ENCODE measurements around the gene GLP1R. TPM values are rescaled to one million over a fixed set of nuclear protein-coding genes. Genes with fewer than 3 reads are reported as not detected.

GLP1R gene
- total and polyA plus RNA-seq, 2 donors (not counting 1 experiment from before 2014, with no cell fraction given), result not detected

- no peak overlapping the region for H3K9ac ChIP-seq (ENCODE audit: insufficient read depth, low read length)
- no peaks in the 10 kb centered on the region for H3K36me3 ChIP-seq (ENCODE audit: control insufficient read depth, insufficient read depth, low read length)
- no peak for TF ChIP-seq EZH2 (IDR thresholded peaks at IDR 0.05; ENCODE audit: low read length, missing control alignments)
- TF ChIP-seq, protein P1, sequence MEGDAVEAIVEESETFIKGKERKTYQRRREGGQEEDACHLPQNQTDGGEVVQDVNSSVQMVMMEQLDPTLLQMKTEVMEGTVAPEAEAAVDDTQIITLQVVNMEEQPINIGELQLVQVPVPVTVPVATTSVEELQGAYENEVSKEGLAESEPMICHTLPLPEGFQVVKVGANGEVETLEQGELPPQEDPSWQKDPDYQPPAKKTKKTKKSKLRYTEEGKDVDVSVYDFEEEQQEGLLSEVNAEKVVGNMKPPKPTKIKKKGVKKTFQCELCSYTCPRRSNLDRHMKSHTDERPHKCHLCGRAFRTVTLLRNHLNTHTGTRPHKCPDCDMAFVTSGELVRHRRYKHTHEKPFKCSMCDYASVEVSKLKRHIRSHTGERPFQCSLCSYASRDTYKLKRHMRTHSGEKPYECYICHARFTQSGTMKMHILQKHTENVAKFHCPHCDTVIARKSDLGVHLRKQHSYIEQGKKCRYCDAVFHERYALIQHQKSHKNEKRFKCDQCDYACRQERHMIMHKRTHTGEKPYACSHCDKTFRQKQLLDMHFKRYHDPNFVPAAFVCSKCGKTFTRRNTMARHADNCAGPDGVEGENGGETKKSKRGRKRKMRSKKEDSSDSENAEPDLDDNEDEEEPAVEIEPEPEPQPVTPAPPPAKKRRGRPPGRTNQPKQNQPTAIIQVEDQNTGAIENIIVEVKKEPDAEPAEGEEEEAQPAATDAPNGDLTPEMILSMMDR (conservative IDR thresholded peaks at IDR 0.05 in 1 of 2, IDR thresholded peaks at IDR 0.05 in 1 of 2; ENCODE audit: low read depth in 1 of 2, low read length in 2 of 2), result no peak
- H3K27me3 ChIP-seq (ENCODE audit: control insufficient read depth, insufficient read depth, low read length), result no peaks in the 10 kb centered on the region
- no peaks in the 10 kb centered on the region for H4K20me1 ChIP-seq (ENCODE audit: control insufficient read depth, extremely low read depth, insufficient read depth, low read length)
- no peak overlapping the region for H3K4me2 ChIP-seq (ENCODE audit: extremely low read depth, insufficient read depth, low read length)
- H3K4me3 ChIP-seq (replicated peaks in 1 of 4; ENCODE audit: control extremely low read depth in 1 of 4, insufficient read depth in 1 of 4, low read depth in 3 of 4, low read length in 4 of 4), result no peak overlapping the region
- DNase-seq (ENCODE audit: low read depth in 2 of 2), result no peak
- no peaks in the 10 kb centered on the region for H3K9me3 ChIP-seq (ENCODE audit: control insufficient read depth, insufficient read depth, low read depth, low read length)
- H2AFZ ChIP-seq (ENCODE audit: low read length), result no peak overlapping the region
- no peaks in the 10 kb centered on the region for H3K79me2 ChIP-seq (ENCODE audit: control insufficient read depth, insufficient read depth, low read length)
- H3K27ac ChIP-seq (ENCODE audit: insufficient read depth, low read length), result no peak overlapping the region
- H3K4me1 ChIP-seq (ENCODE audit: control insufficient read depth, extremely low read depth, insufficient read depth, low read length), result no peaks in the 10 kb centered on the region
Measured at GRCh38 chr6:39021041-39021440, 27.5 kb upstream of the GLP1R start.

GRCh38 chr6:39021779-39022178 lies 26.8 kb upstream of the GLP1R start:
- no peaks in the 10 kb centered on the region for H3K9me3 ChIP-seq (ENCODE audit: control insufficient read depth, insufficient read depth, low read depth, low read length)
- no peak for DNase-seq (ENCODE audit: low read depth in 2 of 2)
- no peak overlapping the region for H2AFZ ChIP-seq (ENCODE audit: low read length)
- H3K9ac ChIP-seq (ENCODE audit: insufficient read depth, low read length), result no peak overlapping the region
- no peak overlapping the region for H3K27ac ChIP-seq (ENCODE audit: insufficient read depth, low read length)
- no peaks in the 10 kb centered on the region for H4K20me1 ChIP-seq (ENCODE audit: control insufficient read depth, extremely low read depth, insufficient read depth, low read length)
- H3K27me3 ChIP-seq (ENCODE audit: control insufficient read depth, insufficient read depth, low read length), result no peaks in the 10 kb centered on the region
- no peak overlapping the region for H3K4me2 ChIP-seq (ENCODE audit: extremely low read depth, insufficient read depth, low read length)
- no peaks in the 10 kb centered on the region for H3K79me2 ChIP-seq (ENCODE audit: control insufficient read depth, insufficient read depth, low read length)
- TF ChIP-seq, protein P1 (conservative IDR thresholded peaks at IDR 0.05 in 1 of 2, IDR thresholded peaks at IDR 0.05 in 1 of 2; ENCODE audit: low read depth in 1 of 2, low read length in 2 of 2), result no peak
- TF ChIP-seq EZH2 (IDR thresholded peaks at IDR 0.05; ENCODE audit: low read length, missing control alignments), result no peak
- H3K36me3 ChIP-seq (ENCODE audit: control insufficient read depth, insufficient read depth, low read length), result no peaks in the 10 kb centered on the region
- H3K4me1 ChIP-seq (ENCODE audit: control insufficient read depth, extremely low read depth, insufficient read depth, low read length), result no peaks in the 10 kb centered on the region
- no peak overlapping the region for H3K4me3 ChIP-seq (replicated peaks in 1 of 4; ENCODE audit: control extremely low read depth in 1 of 4, insufficient read depth in 1 of 4, low read depth in 3 of 4, low read length in 4 of 4)

GRCh38 chr6:39026175-39026574 lies 22.4 kb upstream of the GLP1R start:
- Histone ChIP-seq H3K27me3 (ENCODE audit: control insufficient read depth, insufficient read depth, low read length) (no peaks in the 10 kb centered on the region), H3K4me1 (ENCODE audit: control insufficient read depth, extremely low read depth, insufficient read depth, low read length) (no peaks in the 10 kb centered on the region), H3K27ac (ENCODE audit: insufficient read depth, low read length) (no peak overlapping the region), H4K20me1 (ENCODE audit: control insufficient read depth, extremely low read depth, insufficient read depth, low read length) (no peaks in the 10 kb centered on the region), H3K9ac (ENCODE audit: insufficient read depth, low read length) (no peak overlapping the region), H3K9me3 (ENCODE audit: control insufficient read depth, insufficient read depth, low read depth, low read length) (no peaks in the 10 kb centered on the region), H3K79me2 (ENCODE audit: control insufficient read depth, insufficient read depth, low read length) (no peaks in the 10 kb centered on the region), H2AFZ (ENCODE audit: low read length) (no peak overlapping the region), H3K4me3 (replicated peaks in 1 of 4; ENCODE audit: control extremely low read depth in 1 of 4, insufficient read depth in 1 of 4, low read depth in 3 of 4, low read length in 4 of 4) (no peak overlapping the region), H3K4me2 (ENCODE audit: extremely low read depth, insufficient read depth, low read length) (no peak overlapping the region), H3K36me3 (ENCODE audit: control insufficient read depth, insufficient read depth, low read length) (no peaks in the 10 kb centered on the region)
- no peak for TF ChIP-seq EZH2 (IDR thresholded peaks at IDR 0.05; ENCODE audit: low read length, missing control alignments)
- TF ChIP-seq, protein P1 (conservative IDR thresholded peaks at IDR 0.05 in 1 of 2, IDR thresholded peaks at IDR 0.05 in 1 of 2; ENCODE audit: low read depth in 1 of 2, low read length in 2 of 2), result no peak
- DNase-seq (ENCODE audit: low read depth in 2 of 2), result no peak

Data from fibroblast of lung (primary cell).